Measurements from ENCODE around the gene CASS4.

DNA sequence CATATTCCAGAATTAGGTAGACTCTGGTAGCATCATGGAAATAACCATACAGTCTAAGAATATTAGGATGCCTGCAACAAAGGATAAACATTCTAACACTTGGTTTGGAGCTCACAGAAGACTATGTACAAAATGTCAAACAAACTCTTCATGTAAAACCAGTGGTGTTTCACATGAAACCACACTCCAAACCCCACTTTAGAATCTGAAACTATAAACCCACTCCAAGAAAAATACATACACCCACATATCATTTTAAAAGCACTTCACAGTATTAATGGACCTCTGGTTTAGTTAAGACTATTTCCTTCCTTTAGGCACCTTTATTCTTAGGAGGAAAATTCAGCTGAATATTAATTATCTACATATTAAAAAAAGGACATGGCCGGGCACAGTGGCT is 30.6 kb upstream of the CASS4 start:
- TF ChIP-seq TAF1 (IDR thresholded peaks at IDR 0.05; ENCODE audit: low read depth) (no peak), REST (IDR thresholded peaks at IDR 0.05; ENCODE audit: low read depth) (no peak), CEBPB (IDR thresholded peaks at IDR 0.05) (no peak), EP300 (IDR thresholded peaks at IDR 0.05; ENCODE audit: borderline replicate concordance) (no peak), YY1 (IDR thresholded peaks at IDR 0.05; ENCODE audit: low read depth) (no peak), CREB1 (IDR thresholded peaks at IDR 0.05; ENCODE audit: low read depth) (no peak), RAD21 (IDR thresholded peaks at IDR 0.05; ENCODE audit: low read depth) (no peak), NFIC (IDR thresholded peaks at IDR 0.05) (no peak)
- TF ChIP-seq, protein P1, sequence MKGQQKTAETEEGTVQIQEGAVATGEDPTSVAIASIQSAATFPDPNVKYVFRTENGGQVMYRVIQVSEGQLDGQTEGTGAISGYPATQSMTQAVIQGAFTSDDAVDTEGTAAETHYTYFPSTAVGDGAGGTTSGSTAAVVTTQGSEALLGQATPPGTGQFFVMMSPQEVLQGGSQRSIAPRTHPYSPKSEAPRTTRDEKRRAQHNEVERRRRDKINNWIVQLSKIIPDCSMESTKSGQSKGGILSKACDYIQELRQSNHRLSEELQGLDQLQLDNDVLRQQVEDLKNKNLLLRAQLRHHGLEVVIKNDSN (IDR thresholded peaks at IDR 0.05): no peak
